HepG2 (cell line): Measurements from ENCODE around the gene CLDN18. TPM values are rescaled to one million over a fixed set of nuclear protein-coding genes. Genes with fewer than 3 reads are reported as not detected.

Experiments
- ATAC-seq: fragments of 200-7000 bp; cut with Tn5 transposase; 3 replicates; pipeline ENCODE4 v1.9.1; 2020; ENCODE audit warnings: mild to moderate bottlenecking, moderate library complexity
- BruUV-seq: library from RNA; stranded (reverse); fragments of 400-500 nt; replicated peaks from 2 replicates; lab custom pipeline; 2021; lab: Mats Ljungman, UMichigan
- CTCF ChIA-PET: fragments of 300-600 bp; formaldehyde crosslinking; extraction: SDS; loops from one replicate; lab custom pipeline; 2021; ENCODE audit warnings: low total read pairs, inconsistent platforms, low intra/inter-chr PET ratio; lab: Yijun Ruan, JAX
- POLR2A ChIA-PET: fragments of 350-600 bp; sonication (Branson Sonifier 250); formaldehyde crosslinking; loops from one replicate; lab custom pipeline; 2020; ENCODE audit warnings: antibody characterized with exemption, inconsistent platforms; lab: Yijun Ruan, JAX
- DNase-seq: peaks from one replicate; pipeline ENCODE4 v3.0.0-alpha.2; 2015; ENCODE audit warnings: low spot score
- FAIRE-seq: peaks from 3 replicates; lab custom pipeline; 2011; peaks lifted over from hg19 to GRCh38; lab: Jason Lieb, UNC
- H2AFZ ChIP-seq: one replicate; pipeline ENCODE4 v1.6.1; 2011; ENCODE audit warnings: low read length, inconsistent platforms
- H3K27ac ChIP-seq: fragments of 300-600 bp; 3 replicates; pipeline ENCODE4 v1.8.0; 2011; ENCODE audit warnings: mixed run types, mild to moderate bottlenecking, mixed read lengths, low read length, inconsistent platforms; ENCODE audit not compliant: insufficient read depth; ENCODE audit errors: extremely low read length
- H3K27me3 ChIP-seq, 2 experiments: fragments of 200-600 bp in 1 of 2; 2 replicates in 1 of 2; 3 replicates in 1 of 2; pipeline versions ENCODE4 v1.6.0 to v1.8.0; 2011; ENCODE audit warnings: low read length in 2 of 2, mild to moderate bottlenecking in 2 of 2, moderate library complexity in 2 of 2, inconsistent platforms in 1 of 2; ENCODE audit not compliant: insufficient read depth in 2 of 2, control insufficient read depth in 1 of 2
- H3K36me3 ChIP-seq, 2 experiments: fragments of 200-600 bp in 1 of 2; replicated peaks in 1 of 2; 2 replicates in 1 of 2; 3 replicates in 1 of 2; pipeline versions ENCODE4 v1.5.1 to v1.8.0; 2011; ENCODE audit warnings: low read length in 2 of 2, inconsistent platforms in 1 of 2; ENCODE audit not compliant: insufficient read depth in 2 of 2, control insufficient read depth in 1 of 2
- H3K4me1 ChIP-seq: 2 replicates; pipeline ENCODE4 v1.5.1; 2012; ENCODE audit warnings: low read length, inconsistent platforms; ENCODE audit not compliant: insufficient read depth
- H3K4me2 ChIP-seq: 2 replicates; pipeline ENCODE4 v1.6.0; 2011; ENCODE audit warnings: low read depth, low read length, inconsistent platforms
- H3K4me3 ChIP-seq, 3 experiments: fragments of 200-600 bp in 1 of 3; sonication (generic), shearing (Covaris generic) in 1 of 3; replicated peaks in 1 of 3; 2 replicates each; pipeline ENCODE4 v1.5.1; 2011 to 2016; ENCODE audit warnings: low read length in 3 of 3, inconsistent platforms in 2 of 3, low read depth in 2 of 3, mild to moderate bottlenecking in 2 of 3, control low read depth in 1 of 3, mixed read lengths in 1 of 3; ENCODE audit not compliant: insufficient read depth in 1 of 3
- H3K79me2 ChIP-seq: one replicate; pipeline ENCODE4 v1.6.1; 2011; ENCODE audit warnings: low read length, inconsistent platforms; ENCODE audit not compliant: insufficient read depth
- H3K9ac ChIP-seq: 2 replicates; pipeline ENCODE4 v1.6.0; 2011; ENCODE audit warnings: mild to moderate bottlenecking, low read depth, low read length, inconsistent platforms; ENCODE audit not compliant: insufficient read depth
- H3K9me3 ChIP-seq: 2 replicates; pipeline ENCODE4 v1.5.1; 2012; ENCODE audit warnings: mild to moderate bottlenecking, low read length
- H4K20me1 ChIP-seq: 2 replicates; pipeline ENCODE4 v1.6.0; 2011; ENCODE audit warnings: inconsistent platforms, mild to moderate bottlenecking, low read length, moderate library complexity; ENCODE audit not compliant: insufficient read depth
- BRD4 ChIP-seq: sonication (generic); formaldehyde crosslinking; IDR thresholded peaks from 2 replicates; pipeline ENCODE4 v1.4.0; 2020; ENCODE audit warnings: missing genetic modification reagents
- CREM ChIP-seq, 2 experiments: sonication (generic) in 1 of 2; formaldehyde crosslinking in 1 of 2; IDR thresholded peaks; 2 replicates each; pipeline versions ENCODE4 v1.4.0 to v1.6.1; 2016 to 2020; ENCODE audit warnings: antibody characterized with exemption in 1 of 2, mild to moderate bottlenecking in 1 of 2, missing genetic modification reagents in 1 of 2
- DNMT3B ChIP-seq: conservative IDR thresholded peaks from 2 replicates; pipeline ENCODE4 v1.6.1; 2016; ENCODE audit warnings: missing biosample characterization, control low read depth
- FOSL2 ChIP-seq: sonication (generic); formaldehyde crosslinking; IDR thresholded peaks from 2 replicates; pipeline ENCODE4 v1.4.0; 2020; ENCODE audit warnings: missing genetic modification reagents
- MBD4 ChIP-seq: IDR thresholded peaks from 2 replicates; pipeline ENCODE4 v1.6.1; 2012; ENCODE audit warnings: low read length, inconsistent platforms, borderline replicate concordance
- MXD4 ChIP-seq: IDR thresholded peaks from 2 replicates; pipeline ENCODE4 v1.6.1; 2016; ENCODE audit warnings: mild to moderate bottlenecking, missing biosample characterization, missing genetic modification reagents
- ZNF44 ChIP-seq: sonication (generic); formaldehyde crosslinking; IDR thresholded peaks from 2 replicates; pipeline ENCODE4 v1.5.1; 2020; ENCODE audit warnings: mild to moderate bottlenecking, missing genetic modification reagents
- WGBS: methylation state at CpG from one replicate; pipeline ENCODE4 v1.1.6; 2017; ENCODE audit warnings: low lambda C conversion rate; 5-methylcytosine and 5-hydroxymethylcytosine counted together
- in situ Hi-C: cut with HindIII; loops from 2 replicates; pipeline ENCODE4 v1.10.0; 2017; ENCODE audit warnings: low pct_unique_long_range_greater_than_20kb; ENCODE audit not compliant: extremely low pct_ligation_motif_present
- intact Hi-C: fragments of 100-400 bp; cut with micrococcal nuclease; formaldehyde crosslinking; loops from one replicate; pipeline ENCODE4 v1.10.0; 2022; ENCODE audit not compliant: unreplicated experiment
- polyA plus RNA-seq, 8 experiments: library from polyadenylated mRNA; depleted of rRNA in 3 of 8; stranded (reverse) in 7 of 8; unstranded in 1 of 8; fragments of >200 nt; fragmentation: Illumina TruSeq in 4 of 8; extraction: Trizol in 4 of 8; gene quantifications; 2 replicates each; pipeline versions ENCODE4 v1.2.1 to v1.2.3, GENCODE V29; 2011 to 2016; ENCODE audit warnings: low read depth in 4 of 8, missing spikeins in 1 of 8, mixed read lengths in 1 of 8; ENCODE audit not compliant: insufficient read depth in 1 of 8
- total RNA-seq, 5 experiments: library from RNA; depleted of rRNA; stranded (reverse); fragments of >200 nt; fragmentation: Illumina TruSeq; extraction: Trizol; gene quantifications; 2 replicates each; pipeline ENCODE4 v1.2.3, GENCODE V29; 2016; ENCODE audit warnings: low read depth in 1 of 5

Gene CLDN18
- total and polyA plus RNA-seq, 2 of the 13 experiments (the other 11 are each of a cell fraction or from before 2014, with no cell fraction given): not detected

- Histone ChIP-seq H2AFZ (no peak overlapping the region), H3K9ac (no peak overlapping the region), H3K79me2 (no peaks in the 10 kb centered on the region), H3K4me3 (no peak overlapping the region), H4K20me1 (no peaks in the 10 kb centered on the region), H3K4me2 (no peak overlapping the region), H3K27ac (no peak overlapping the region), H3K9me3 (no peaks in the 10 kb centered on the region), H3K36me3 (no peaks in the 10 kb centered on the region), H3K27me3 (no peaks in the 10 kb centered on the region), H3K4me1 (peaks cover 10% of the 10 kb centered on the region)
- in situ Hi-C loops: no loop called here
- no TSS peak for BruUV-seq
- POLR2A ChIA-PET: no interaction called here
- no peak for DNase-seq
- ATAC-seq: no peak; the same call in 2 of the 3 replicates
- TF ChIP-seq DNMT3B (CRISPR knock-in tag) (no peak), BRD4 (CRISPR knock-in tag) (no peak), MXD4 (CRISPR knock-in tag) (no peak), MBD4 (no peak), ZNF44 (CRISPR knock-in tag) (no peak)
- intact Hi-C loops: no loop called here
- no peak for FAIRE-seq
- CTCF ChIA-PET: no interaction called here
- WGBS: 86% methylated on average over 5 of the region's 5 CpGs
Observed at GRCh38 chr3:138081371-138082084, 71.6 kb downstream of the CLDN18 start.

- POLR2A ChIA-PET: no interaction called here
- Histone ChIP-seq H3K4me3 (no peak overlapping the region), H3K4me1 (peaks cover 10% of the 10 kb centered on the region), H4K20me1 (no peaks in the 10 kb centered on the region), H3K9me3 (no peaks in the 10 kb centered on the region), H3K27ac (no peak overlapping the region), H3K9ac (no peak overlapping the region), H3K27me3 (no peaks in the 10 kb centered on the region), H3K79me2 (no peaks in the 10 kb centered on the region), H3K36me3 (no peaks in the 10 kb centered on the region), H2AFZ (no peak overlapping the region), H3K4me2 (no peak overlapping the region)
- in situ Hi-C loops: no loop called here
- FAIRE-seq (no peak), ATAC-seq (no peak), DNase-seq (peak; percentile 22)
- TF ChIP-seq CREM (IDR thresholded peaks at IDR 0.05) (no peak), CREM (CRISPR knock-in tag; IDR thresholded peaks at IDR 0.05) (no peak), FOSL2 (peak; percentile 40; the same call in 1 of the 2 replicates)
- CTCF ChIA-PET: no interaction called here
- WGBS: 79% methylated on average over 5 of the region's 8 CpGs
- BruUV-seq: no TSS peak
- intact Hi-C loops: no loop called here
Observed at GRCh38 chr3:138082085-138082991, 72.4 kb downstream of the CLDN18 start.
